ENCODE data around the gene ZMPSTE24. TPM values are rescaled to one million over a fixed set of nuclear protein-coding genes. Genes with fewer than 3 reads are reported as not detected.
A peak's percentile ranks its signal among the peaks of the same experiment; 100 is the strongest.
"Not testable (repeated sequence)": the region's sequence is repeated elsewhere in the genome, so short reads cannot be mapped to it uniquely, and the experiment has no call there.

Gene ZMPSTE24
- 45.2 TPM for polyA plus RNA-seq (2013, experiment 1 of 2; ENCODE audit: insufficient read length)
- polyA plus RNA-seq (2013, experiment 2 of 2; ENCODE audit: insufficient read length), result 43.3 TPM

DNA sequence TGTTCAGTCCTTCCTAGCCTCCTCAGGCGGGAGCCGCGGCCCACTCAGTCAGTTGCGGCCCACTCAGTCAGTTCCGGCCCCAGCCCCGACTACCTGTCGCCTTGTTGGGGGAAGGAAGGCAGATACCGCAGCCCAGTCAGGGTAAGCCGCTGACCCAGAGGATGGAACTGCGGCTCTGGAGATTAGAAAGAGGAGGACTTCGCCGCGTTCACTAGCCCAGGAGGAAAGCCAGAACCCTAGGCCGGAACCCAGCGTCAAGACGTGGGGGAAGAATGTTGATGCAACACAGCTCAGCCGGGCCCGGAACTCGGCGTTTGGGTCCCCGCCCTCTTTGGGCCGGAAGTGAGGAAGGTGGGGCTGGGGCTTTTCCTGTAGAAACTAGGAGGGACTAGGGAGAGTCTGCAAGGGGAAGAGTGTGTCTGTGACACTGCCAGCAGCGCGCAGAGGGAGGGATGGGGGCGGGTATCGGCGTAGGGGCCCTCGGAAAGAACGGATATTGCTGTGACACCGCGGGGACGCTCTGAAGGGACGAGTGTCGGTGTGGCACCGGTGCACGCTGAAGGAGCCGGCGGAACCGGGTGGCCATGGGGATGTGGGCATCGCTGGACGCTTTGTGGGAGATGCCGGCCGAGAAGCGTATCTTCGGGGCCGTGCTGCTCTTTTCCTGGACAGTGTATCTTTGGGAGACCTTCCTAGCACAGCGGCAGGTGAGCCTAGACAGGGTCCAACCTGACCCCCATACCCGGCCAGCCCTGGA, at the start of gene ZMPSTE24:
ZMPSTE24 (plus strand) TSS at position 549 of the 757 bp plus-strand sequence; CDS start at position 585, 36 bp downstream.
- peak; percentile 98 for DNase-seq

DNA sequence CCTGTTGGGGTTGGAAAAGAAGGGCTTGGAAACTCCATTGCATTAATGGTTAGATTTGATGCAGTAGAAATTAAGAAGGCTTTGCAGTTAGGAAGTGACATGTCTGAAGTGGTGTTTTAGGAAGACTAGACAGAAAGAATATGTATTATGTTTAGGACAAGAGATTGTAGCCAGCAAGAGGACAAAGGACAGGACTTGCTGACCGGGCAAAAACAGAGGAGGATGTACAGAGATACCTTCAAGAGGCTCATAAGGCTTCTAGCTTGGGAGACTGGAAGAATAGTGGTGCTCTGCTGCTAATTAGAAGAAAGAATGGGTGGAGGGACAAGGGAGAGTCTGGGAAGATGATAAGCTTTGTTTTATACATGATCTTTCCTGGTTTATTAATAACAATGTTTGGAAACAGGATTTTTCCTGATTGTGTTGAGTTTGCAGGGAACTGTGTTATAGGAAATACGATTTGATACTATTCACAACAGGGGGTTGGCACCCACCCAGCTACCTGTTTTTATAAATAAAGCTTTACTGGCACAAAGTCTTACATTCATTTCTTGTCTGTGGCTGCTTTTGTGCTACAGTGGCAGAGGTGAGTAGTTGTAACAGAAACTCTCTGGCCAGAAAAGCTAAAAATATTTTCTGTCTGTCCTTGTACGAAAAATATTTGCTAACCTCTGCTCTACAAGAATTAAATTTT, 47.4 kb upstream of the ZMPSTE24 start:
- no peak for DNase-seq

DNA sequence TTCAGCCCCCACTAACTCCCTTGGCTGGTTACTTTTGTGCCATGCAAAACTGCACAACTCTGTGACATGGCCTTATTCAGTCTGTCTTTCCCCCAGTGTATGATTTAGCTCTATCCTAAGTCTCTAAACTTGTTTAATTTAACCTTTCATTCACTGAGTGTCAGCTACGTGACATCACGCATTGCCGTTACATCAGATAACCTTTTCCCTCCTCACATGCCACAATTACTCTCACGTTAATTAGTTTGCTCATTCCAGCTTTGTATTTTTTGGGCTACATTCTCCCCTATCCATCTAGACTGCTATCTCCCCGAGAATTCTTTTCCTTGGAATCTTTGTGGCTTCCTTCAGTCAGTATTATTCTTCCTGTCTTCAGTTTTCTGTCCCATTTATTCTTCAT, 39.7 kb upstream of the ZMPSTE24 start:
- DNase-seq, result no peak

DNA sequence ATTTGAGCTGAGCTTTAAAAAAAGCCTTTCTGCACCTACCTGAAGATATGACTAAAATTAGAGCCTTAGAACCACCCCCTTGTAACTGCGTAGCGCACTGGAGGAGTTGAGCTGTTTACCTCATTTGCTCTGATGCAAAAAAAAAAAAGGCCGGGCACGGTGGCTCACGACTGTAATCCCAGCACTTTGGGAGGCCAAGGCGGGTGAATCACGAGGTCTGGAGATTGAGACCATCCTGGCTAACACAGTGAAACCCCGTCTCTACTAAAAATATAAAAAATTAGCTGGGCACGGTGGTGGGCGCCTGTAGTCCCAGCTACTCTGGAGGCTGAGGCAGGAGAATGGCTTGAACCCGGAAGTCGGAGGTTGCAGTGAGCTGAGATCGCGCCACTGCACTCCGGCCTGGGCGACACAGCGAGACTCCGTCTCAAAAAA, 36.5 kb upstream of the ZMPSTE24 start:
- DNase-seq, result not testable (repeated sequence)

DNA sequence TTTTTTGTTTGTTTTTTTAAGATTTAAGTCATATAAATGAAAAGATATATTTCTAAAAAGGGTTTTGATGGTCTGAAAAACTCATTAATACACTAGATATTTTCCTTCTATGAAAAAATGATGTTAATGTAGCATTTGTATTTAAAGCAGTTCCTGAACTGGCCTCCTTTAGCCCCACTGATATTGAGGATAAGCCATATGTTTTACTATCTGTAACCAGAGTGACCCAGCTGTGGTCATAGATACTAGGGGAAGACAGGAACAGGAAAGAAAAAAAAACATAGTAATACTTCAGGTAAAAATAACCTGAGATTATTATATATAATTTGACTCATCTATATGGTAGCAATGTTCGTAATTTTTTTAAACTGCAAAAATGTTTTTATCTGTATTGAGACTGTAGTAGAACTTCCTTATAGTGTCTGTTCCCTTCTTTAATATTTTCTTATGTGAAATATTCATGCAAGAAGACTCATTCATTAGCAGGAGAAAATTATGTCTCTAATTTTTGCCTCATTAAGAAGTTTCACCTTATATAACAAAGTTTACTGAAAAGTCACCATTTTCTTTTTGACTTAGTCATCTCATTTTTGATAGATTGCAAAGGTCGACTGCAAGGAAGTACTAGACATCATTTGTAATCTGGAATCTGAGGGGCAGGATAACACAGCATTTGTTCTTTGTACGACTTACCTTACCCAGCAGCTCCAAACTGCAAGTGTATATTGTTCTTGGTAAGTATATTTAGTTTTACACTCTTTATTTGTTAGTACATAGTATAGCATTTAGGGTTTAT, 35.9 kb upstream of the ZMPSTE24 start:
- DNase-seq, result no peak

DNA sequence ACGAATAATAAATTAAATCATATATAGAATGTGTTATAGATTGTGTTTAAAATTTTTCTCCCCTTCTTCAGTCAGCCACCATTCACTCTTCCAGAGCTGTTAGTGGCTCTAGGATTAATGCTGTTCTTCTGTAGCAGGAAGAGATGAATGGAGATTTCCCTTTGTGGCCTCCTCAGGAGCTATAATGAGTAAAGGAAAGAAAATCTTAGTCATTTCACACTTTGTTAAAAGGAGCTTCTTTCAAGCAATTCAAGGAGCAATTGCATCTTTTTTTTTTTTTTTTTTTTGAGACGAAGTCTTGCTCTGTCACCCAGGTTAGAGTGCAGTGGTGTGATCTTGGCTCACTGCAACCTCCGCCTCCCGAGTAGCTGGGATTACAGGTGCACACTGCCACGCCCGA, 34.0 kb upstream of the ZMPSTE24 start:
- no peak for DNase-seq

DNA sequence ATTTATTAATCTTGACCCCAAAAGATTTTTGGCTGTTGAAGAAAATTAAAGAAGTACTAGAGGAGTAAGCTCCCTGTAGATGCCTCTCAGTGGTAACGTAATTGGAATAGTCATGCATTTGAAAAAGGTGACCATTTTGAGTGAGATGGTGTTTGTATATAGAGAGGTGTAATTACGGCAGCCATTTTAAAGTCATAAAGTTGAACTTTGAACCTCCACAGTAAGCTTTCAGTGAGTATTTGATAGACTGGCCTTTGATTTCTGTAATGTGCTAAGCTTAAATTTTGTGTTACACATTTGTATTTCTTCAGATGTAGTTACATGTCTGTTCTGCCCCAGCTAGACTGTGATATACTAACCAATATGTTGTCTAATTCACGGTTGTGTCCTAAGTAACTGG, 31.8 kb upstream of the ZMPSTE24 start:
- no peak for DNase-seq

DNA sequence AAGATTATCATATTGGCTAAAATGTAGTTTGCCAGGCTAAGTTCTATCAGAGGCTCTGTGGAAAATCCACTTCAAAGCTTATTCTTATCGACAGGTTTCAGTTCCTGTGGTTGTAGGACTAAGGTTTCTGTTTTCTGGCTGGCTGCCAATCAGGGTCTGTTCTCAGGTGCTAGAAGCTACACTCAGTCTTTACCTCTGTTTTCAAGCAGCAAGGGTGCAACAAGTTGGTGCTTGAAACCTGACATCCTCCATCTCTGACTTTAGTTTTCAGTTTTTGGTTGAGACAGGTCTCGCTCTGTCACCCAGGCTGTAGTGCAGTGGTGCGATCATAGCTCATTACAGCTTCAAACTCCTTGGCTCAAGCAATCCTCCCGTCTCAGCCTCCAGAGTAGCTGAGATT, 25.6 kb upstream of the ZMPSTE24 start:
- DNase-seq, result no peak

DNA sequence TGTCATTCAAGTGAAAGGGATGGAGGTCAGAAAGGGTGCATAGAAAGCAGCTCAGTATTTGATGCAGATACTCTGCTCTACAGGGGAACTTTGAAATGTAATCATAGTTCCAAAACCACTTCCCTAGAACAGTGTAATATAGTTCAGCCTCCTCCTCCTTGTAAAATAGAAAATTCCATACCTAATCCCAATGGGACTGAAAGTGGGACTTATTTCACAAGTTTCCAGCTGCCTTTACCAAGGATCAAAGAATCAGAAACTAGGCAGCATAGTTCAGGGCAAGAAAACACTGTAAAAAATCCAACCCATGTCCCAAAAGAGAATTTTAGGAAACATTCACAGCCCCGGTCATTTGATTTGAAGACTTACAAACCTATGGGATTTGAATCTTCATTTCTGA, 18.4 kb upstream of the ZMPSTE24 start:
- peak; percentile 3 for DNase-seq

DNA sequence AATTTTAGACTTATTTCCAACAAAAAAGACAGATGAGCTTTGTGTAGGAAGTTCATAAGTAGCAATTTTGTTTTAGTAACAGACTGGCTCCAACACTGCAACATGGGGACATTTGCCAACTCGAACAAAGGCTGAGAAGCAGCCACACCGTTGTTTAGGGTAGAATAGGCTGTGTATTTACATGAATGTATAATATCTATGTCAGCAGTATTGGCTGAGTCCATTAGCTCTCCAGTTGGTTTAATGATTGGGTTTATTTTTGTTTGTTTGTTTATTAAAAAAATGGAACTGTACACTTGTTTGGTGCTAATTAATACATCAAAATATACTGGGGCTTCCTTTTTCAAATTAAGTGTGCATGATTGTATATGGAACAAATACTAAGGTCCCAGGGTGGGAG, 17.6 kb upstream of the ZMPSTE24 start:
- no peak for DNase-seq

DNA sequence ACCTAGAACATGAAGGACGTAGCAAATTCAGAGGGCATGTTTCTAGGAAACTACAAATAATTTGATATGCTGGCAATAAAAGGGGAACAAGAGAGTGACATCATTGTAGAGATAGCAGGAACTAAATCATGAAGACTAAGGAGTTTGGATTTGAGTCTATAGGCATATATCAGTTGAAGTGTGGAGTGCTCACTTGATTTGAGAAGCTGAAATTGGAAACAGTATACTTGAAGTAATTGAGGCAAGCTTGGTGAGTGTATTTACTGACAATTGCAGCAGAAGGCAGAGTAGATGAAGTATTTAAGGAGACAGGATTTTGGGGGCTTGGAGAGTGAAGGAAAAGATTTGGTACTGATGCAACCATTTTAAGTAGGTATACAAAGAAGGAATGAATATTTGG, 16.7 kb upstream of the ZMPSTE24 start:
- no peak for DNase-seq

DNA sequence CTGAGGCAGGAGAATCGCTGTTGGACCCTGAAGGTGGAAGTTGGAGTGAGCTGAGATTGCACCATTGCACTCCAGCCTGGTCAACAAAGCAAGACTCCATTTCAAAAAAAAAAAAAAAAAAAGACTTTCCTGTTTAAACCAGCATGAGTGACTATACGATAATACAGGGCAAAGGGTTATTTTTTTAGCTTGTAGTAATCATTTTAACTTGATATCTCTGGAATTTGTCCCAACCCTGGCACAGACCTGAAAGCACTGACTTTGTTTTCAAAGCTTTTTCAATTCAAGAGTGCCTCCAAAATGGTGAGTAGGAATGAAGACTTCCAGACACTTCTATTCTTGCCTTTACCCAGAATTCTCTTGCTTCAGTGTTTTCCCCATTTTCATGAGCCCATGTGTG, 14.7 kb upstream of the ZMPSTE24 start:
- DNase-seq, result no peak

DNA sequence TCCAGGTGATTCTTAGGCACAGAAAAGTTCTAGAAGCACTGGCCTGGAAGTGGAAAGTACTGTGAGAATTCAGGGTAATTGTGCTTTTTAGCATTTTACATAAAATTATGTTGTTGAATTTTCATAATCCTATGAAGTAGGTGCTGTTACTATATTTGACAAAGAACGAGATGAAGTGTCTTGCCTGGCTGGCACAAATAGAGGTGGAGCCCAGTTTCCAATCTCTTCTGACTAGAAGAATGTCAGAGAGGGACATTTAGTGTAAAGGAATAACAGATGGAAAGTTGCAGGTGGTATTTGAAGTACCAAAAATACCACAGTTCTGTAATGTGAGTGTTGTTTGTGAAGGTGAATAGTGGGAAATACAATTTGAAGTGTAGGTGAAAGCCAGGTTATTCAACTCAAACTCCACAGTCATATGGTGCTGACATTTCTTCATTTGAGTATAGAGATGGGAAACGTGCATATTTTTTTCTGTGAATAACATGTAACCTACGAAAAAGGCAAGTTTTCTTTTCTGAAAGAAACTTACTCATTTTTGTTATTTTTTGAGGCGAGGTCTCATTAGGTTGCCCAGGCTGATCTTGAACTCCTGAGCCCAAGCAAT, 13.8 kb upstream of the ZMPSTE24 start:
- DNase-seq, result no peak

DNA sequence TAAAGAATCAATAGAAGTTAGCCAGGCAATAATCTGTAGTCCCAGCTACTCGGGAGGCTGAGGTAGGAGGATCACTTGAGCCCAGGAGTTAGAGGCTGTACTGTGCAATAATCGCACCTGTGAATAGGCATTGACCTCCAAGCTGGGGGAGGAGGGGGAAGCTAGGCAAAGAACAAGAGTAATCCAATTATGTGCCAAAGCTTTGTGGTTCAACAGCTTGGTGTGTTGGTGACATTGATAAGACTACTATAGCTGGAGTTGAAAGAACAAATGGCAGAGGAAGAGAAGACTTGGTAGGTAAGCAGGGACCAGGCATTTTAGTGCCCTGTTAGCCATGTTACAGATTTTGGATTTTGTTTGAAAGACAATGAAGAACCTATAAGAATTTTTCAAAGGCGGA, 12.3 kb upstream of the ZMPSTE24 start:
- no peak for DNase-seq

DNA sequence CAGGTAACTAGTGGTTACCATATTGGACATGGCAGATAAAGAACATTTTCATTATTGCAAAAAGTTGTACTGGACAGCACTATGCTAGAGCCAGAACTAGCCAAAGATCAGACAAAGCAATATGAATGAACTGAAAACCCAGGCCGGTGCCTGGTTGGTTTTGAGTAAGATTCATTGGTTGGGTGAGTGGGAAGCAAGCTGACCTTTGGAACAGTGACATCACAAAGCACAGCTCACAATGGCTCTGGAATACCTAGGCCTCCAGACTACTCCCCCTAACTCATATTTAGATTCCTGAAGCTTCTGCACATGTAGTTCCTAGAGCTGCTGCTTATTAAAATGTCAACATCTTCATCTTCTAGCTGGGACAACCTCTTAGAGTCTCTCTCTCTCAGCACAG, 10.4 kb upstream of the ZMPSTE24 start, which contains the start of gene TMCO2:
TMCO2 (plus strand) TSS at position 283 of the 400 bp plus-strand sequence; CDS start at position 340, 57 bp downstream.
- DNase-seq, result no peak

DNA sequence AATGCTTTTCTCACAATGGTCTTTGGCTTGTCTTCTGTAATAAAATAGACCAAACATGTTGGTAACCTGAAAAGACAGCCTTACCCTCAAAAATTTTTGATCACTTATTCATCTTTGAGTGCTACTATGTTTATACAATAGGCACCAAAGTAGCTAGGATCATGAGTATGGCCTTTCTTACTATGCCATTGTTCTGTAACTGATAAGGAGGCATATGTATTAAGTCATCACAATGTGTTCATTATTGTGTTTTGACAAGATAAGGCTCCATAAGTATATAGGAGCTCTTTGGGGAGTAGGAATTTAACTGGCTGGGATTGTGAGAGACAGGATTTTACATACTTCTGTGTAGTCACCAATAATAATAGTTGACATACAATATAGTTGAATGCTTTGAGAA, 9.6 kb upstream of the ZMPSTE24 start:
- no peak for DNase-seq

DNA sequence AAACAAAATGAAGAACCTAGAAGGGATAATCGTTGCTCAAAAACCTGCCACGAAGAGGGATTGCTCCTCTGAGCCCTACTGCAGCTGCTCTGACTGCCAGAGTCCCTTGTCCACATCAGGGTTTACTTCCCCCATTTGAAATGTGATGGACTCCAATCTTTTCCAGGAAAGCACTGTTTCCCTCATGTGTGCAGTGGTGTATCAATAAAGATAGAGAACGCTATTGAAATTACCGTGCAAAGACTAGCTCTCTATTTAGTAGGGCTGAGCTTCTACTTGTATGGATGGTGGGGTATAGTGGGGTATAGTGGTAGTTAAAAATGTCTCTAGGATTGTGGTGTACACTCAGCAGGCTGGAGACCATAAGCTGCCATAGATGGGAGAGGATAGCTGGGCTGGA, 6.6 kb upstream of the ZMPSTE24 start:
- no peak for DNase-seq

DNA sequence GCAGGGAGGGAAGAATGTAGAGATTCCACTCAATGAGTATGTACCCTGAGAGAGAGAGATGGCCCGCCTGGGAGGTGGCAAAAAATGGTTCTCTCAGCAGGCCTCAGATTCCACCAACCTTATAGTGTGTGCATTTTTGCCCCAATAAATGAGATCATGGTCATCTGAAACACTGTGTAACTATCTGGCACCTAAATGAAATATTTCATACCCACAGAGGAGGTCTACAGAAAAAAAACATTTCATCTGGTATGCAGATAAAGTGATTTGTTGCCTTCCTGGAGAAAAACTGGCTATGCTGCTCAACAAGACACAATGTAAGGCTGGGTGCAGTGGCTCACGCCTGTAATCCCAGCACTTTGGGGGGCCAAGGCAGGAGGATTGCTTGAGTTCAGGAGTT, 5.4 kb upstream of the ZMPSTE24 start:
- DNase-seq, result peak; percentile 43

DNA sequence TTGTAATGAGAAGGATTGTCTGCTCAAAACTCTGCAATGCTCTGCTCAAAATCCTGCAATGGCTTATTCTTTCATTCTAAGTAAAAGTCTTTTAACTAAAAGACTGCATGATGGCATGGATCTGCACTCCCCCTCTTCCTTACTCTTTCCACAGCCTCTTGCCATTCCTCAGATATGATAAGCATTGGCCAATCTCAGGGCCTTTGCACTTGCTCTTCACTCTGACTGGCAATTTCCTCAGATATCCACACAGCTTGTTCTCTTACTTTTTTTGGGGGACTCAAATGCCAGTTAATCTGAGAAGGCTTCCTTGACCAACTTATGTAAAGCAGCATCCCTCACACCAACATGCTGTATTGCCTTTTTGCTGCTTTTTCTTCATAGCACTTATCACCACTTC, 2.8 kb upstream of the ZMPSTE24 start:
- DNase-seq, result no peak

DNA sequence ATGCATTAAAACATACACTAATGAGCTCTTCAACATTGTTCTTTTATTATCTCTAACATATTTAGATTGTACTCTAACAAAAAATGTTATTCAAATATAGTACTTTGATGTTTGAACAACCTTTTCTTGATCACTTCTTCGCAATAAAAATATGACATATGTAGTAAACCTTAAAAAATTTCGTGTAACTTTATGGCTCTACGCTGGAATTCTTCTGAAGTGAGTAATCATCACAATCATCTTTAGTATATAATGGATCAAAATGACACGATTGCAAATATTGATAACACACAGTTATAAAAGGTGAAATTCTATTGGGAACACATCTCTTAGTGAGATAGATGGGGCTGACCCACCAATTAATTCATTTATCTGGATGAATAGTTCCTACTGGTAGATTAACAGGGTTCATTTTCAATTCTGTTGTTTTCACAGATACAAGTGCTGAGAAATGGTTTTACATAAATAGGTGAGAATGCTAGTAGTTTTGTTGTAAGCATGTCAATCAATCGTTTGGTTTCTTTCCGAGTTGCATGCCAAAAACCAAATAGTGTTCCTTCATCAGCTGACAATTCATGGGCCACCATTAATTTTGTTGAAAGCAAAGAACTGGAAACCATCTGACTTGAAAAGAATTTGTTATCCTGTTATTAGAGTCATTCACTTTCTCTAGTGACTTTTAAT, 1.5 kb upstream of the ZMPSTE24 start:
- no peak for DNase-seq

DNA sequence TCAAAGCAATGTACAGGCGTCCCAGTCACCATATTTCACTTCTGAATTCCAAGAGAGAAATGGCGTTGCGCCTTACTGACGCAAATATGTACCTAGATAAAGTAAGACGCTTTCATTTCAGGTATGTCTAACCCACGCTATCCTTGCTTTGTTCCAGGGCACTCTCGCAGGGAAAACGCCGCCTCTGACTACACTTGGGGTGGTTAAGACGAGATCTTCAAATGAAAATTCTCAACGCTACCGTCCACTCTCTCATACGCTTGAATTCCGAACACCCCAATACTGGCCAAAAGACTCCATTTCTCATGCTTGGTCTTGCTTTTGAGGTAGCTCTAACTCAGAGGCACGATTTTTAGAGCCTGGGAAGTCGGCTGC, 736 bp upstream of the ZMPSTE24 start:
- DNase-seq, result no peak

DNA sequence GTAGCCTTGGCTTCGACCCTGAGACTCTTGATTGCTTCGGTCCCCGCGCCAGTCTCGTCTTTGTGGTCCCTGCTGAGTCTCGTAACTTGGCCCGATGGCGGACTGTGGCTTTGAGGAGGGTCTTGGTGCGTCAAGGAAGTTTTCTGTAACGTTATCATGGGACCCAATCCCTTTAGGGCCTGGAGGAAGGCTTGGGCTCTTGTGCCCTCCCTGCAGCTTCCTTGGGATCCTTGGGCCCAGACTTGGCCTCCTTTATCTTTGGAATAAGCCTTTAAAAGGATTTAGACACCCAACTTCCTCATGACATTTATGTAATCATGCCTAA, 371 bp downstream of the ZMPSTE24 start:
- DNase-seq, result no peak
